AG09319 (cell line): ENCODE results near the gene ZIK1.
A peak's percentile ranks its signal among the peaks of the same experiment; 100 is the strongest.

Source experiments
- DNase-seq: peaks from one replicate; pipeline ENCODE4 v3.0.0-alpha.2; 2010; ENCODE audit warnings: low read depth; ENCODE audit errors: extremely low read depth
- TF ChIP-seq, protein P1 (sequence below): IDR thresholded peaks from 2 replicates; pipeline ENCODE4 v1.5.1; 2011; ENCODE audit warnings: low read depth, mild to moderate bottlenecking, inconsistent platforms, low read length, moderate library complexity

Gene ZIK1

DNA sequence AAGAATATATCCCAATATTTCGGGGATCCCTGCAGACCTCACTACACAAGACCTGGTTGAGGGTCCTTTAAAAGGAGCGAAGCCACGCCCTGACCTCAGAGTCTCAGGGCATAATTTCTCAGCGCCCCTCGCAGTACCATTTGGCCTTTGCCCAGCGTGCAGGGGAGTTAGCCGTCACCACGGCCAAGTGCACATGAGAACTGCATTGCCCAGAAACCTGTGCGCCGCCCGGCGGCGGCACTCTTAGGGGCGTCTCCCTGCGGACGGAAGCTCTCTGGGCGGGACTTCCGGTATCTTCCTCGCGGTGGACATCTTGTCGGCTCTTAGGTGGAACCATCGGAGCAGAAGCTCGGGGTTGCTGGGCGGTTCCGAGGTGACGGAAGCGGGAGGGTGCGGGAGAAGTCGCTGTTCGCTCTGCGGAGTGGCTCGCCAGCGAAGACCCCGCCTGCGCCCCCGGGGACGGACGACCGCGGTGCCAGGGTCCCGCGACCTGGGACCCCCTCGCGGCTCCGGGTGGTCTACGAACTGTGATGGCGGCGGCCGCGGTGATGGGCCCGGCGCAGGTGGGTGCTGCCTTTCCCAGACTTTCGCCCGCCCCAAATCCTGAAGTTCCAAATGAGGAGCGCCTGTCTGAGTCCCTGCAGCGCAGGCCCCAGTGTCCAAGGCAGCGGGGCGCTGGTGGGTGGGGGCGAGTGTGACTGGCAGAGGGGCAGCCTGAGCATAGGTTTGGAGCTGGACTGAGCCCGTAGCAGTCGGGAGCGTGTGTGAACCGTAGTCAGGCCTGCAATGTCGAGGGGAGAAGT, 30.2 kb downstream of the ZIK1 start, which contains the start of gene ZNF134:
TSS of gene ZNF134 (plus strand) at position 302 of the 803 bp plus-strand sequence. CDS start 5,227 bp downstream, outside the sequence.
- DNase-seq: peak; percentile 49
- TF ChIP-seq, protein P1, sequence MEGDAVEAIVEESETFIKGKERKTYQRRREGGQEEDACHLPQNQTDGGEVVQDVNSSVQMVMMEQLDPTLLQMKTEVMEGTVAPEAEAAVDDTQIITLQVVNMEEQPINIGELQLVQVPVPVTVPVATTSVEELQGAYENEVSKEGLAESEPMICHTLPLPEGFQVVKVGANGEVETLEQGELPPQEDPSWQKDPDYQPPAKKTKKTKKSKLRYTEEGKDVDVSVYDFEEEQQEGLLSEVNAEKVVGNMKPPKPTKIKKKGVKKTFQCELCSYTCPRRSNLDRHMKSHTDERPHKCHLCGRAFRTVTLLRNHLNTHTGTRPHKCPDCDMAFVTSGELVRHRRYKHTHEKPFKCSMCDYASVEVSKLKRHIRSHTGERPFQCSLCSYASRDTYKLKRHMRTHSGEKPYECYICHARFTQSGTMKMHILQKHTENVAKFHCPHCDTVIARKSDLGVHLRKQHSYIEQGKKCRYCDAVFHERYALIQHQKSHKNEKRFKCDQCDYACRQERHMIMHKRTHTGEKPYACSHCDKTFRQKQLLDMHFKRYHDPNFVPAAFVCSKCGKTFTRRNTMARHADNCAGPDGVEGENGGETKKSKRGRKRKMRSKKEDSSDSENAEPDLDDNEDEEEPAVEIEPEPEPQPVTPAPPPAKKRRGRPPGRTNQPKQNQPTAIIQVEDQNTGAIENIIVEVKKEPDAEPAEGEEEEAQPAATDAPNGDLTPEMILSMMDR: peak; percentile 22

DNA sequence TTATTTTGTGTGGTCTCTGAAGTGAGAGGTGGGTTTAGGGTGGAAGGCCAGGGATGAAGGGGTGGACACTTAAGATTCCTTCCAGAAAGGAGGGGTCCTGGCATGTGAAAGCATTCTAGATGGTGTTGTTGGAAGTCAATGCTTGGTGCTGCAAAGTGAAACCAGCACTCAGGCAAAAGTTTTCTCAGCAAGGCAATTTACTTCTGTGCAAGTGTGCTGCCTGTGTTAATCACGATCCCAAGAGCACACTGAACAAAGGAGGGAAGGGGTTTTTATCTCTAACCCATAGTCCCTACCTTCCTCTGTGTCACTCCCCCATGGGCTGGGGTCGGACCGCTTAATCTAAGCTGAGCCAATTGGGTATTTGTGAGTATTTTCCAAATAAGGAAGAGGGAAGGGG, 31.4 kb downstream of the ZIK1 start:
- TF ChIP-seq, protein P1: no peak
- no peak for DNase-seq

DNA sequence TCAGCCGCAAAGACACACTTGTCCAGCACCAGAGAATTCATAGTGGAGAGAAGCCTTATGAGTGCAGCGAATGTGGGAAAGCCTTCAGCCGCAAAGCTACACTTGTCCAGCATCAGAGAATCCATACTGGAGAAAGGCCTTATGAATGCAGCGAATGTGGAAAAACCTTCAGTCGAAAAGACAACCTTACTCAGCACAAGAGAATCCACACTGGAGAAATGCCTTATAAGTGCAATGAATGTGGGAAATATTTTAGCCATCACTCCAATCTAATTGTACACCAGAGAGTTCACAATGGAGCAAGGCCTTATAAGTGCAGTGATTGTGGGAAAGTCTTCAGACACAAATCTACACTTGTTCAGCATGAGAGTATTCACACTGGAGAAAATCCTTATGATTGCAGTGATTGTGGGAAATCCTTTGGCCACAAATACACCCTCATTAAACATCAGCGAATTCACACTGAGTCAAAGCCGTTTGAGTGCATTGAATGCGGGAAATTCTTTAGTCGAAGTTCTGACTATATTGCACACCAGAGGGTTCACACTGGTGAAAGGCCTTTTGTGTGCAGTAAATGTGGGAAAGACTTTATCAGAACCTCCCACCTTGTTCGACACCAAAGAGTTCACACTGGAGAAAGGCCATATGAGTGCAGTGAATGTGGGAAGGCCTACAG, 36.9 kb downstream of the ZIK1 start:
- TF ChIP-seq, protein P1: no peak
- no peak for DNase-seq

DNA sequence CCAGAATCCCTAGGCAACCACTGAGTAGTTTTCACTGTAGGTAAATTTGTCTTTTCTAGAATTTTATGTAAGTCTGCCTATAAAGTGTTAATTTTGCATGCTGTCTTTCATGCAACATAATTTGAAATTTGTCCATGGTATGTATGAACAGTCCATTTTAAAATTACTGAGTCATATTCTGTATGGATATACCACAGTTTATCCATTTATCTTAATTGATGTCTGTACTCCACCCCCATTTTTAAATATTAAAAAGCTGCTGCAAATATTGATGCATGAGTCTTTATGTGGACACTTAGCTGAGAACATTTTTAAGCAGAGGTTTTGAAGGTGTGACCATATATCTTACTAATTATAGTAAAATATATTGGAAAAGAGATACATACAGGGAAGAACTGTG, 39.1 kb downstream of the ZIK1 start:
- TF ChIP-seq, protein P1: no peak
- DNase-seq: no peak

DNA sequence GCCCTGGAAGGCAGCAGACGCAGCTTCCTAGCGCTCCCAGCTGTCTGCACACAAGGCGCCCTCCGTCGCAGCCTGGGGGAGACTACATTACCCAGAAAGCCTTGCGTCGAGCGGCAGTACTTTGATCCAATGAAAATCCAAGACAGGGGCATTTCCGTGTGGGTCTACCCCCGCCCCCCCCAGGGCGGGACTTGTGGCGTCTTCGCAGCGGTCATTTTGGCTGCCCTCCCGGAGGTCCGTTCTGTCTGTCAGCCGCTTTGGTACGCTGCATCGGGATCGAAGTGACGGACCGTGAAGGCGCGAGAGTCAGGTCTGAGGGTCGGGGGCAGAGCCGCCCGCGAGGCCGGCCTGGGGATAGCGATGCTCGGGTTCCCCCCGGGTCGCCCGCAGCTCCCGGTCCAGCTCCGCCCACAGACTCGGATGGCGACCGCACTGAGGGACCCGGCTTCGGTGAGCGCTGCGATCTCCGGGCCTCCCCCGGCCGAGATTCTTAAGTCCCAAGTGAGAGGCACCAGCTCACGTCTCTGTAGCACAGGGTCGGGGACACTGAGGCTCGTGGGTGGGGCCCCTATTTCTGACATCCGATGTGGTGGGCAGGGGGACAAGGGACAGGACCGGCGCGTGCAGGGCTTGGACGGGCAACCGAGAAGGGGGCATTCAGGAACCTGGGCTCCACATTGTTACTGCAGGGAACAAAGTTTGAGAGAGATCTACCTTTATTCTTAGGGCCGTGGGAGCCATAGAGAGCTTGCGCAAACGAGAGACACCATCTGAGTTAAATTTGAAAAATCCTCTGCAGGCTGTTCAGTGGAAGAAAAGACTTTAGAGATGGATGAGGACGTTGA, 49.3 kb downstream of the ZIK1 start, which contains the start of gene ZNF211:
TSS of gene ZNF211 (plus strand) at position 182 of the 845 bp plus-strand sequence. CDS start at position 361, 179 bp downstream.
- TF ChIP-seq, protein P1: no peak
- peak; percentile 73 for DNase-seq

DNA sequence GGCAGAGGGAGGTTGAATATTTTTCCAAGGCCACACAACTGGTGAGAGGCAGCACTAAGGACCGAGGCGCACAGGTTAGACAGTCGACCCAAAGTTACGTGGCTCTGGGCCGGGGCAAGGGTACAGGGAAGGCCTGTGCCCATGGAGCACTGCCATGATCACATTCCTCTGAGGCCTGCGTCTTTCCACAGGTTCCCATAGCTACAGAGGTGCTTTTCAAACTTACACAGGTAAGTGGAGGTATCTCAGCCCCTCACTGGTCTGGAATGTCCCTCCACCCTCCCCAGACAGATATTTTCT, 49.8 kb downstream of the ZIK1 start:
- TF ChIP-seq, protein P1: no peak
- DNase-seq: no peak
